GM12891 (cell line): Measurements from ENCODE around the gene TGFB1.

Experiments used
- POLR2A ChIP-seq: IDR thresholded peaks from 2 replicates; pipeline ENCODE4 v1.6.1; 2011; ENCODE audit warnings: low read depth, low read length, control low read depth
- POLR2AphosphoS5 ChIP-seq: IDR thresholded peaks from 2 replicates; pipeline ENCODE4 v1.6.1; 2011; ENCODE audit warnings: low read depth, low read length, control low read depth

DNA sequence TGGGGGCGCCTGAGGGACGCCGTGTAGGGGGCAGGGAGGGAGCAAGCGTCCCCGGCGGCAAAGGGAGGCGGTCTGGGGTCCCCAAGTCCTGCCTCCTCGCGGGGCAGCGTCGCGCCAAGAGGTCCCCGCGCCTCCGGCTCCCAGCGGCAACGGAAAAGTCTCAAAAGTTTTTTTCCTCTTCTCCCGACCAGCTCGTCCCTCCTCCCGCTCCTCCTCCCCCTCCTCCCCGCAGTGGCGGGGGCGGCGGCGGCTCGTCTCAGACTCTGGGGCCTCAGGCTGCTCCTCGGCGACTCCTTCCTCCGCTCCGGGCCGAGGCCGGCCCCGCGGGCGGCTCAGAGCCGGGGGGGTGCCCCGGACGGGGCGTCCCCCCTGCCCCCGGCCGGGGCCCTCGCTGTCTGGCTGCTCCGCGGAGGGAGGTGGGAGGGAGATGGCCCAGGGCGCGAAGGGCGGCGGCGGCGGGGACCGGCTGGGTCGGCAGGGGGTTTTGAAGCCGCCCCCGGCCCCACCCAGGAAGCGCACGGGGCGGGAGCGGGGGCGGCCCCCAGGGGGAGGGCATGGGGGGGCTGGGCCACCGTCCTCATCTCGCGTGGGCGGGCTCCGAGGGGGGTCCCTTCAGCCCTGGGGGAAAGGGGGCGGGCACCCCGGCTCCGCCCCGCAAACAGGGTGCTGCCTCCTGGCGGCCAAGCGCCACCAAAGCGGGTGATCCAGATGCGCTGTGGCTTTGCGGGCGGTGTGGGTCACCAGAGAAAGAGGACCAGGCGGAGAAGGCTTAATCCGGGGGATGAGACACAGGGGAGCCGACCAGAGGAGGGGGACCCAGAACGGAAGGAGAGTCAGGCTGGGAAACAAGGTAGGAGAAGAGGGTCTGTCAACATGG lies at the start of gene TGFB1:
- peak; percentile 58; the same call in 1 of the 2 replicates for TF ChIP-seq POLR2A
- no peak for TF ChIP-seq POLR2AphosphoS5
